Measurements from ENCODE around the gene PARD3B. TPM values are rescaled to one million over a fixed set of nuclear protein-coding genes. Genes with fewer than 3 reads are reported as not detected.

The PARD3B gene
- total RNA-seq, 1 experiment from 2014 or later, result 2.0 TPM

GRCh38 chr2:204913312-204913711, 368.0 kb downstream of the PARD3B start:
- H3K9me2 ChIP-seq (ENCODE audit: insufficient read depth), result no peaks in the 10 kb centered on the region
- no peak overlapping the region for H2AFZ ChIP-seq (ENCODE audit: low read depth, low read length, poor library complexity, severe bottlenecking)
- ATAC-seq, result no peak
- H3K27ac ChIP-seq (ENCODE audit: low read depth, low read length), result no peak overlapping the region
- ChIA-PET CTCF (no interaction called here), POLR2A (no interaction called here), RAD21 (ENCODE audit: low non-redundant PET in 1 of 2, low total read pairs in 2 of 2, uncharacterized antibody in 2 of 2, unreplicated experiment in 2 of 2) (no interaction called here)
- intact Hi-C loops (cut with micrococcal nuclease), result no loop called here
- H4K20me1 ChIP-seq (ENCODE audit: insufficient read depth), result no peaks in the 10 kb centered on the region
- H3K4me1 ChIP-seq (ENCODE audit: control insufficient read depth in 1 of 2, insufficient read depth in 2 of 2, low read length in 2 of 2), result no peaks in the 10 kb centered on the region
- no TSS peak for BruUV-seq (replicated peaks)
- H3K36me3 ChIP-seq (ENCODE audit: control insufficient read depth in 1 of 2, insufficient read depth in 2 of 2, low read length in 2 of 2), result no peaks in the 10 kb centered on the region
- no peak overlapping the region for H3K4me2 ChIP-seq (ENCODE audit: low read length)
- TF ChIP-seq MAX (IDR thresholded peaks at IDR 0.05), result no peak
- TF ChIP-seq JUND (IDR thresholded peaks at IDR 0.05), result no peak
- TF ChIP-seq TCF7L2 (IDR thresholded peaks at IDR 0.05; ENCODE audit: borderline replicate concordance, extremely low read depth, insufficient read depth, insufficient read length), result no peak
- no peak for TF ChIP-seq REST (IDR thresholded peaks at IDR 0.05; ENCODE audit: low read depth)
- TF ChIP-seq EZH2 (IDR thresholded peaks at IDR 0.05), result no peak
- TF ChIP-seq EGR1 (IDR thresholded peaks at IDR 0.05; ENCODE audit: low read depth), result no peak
- no peak for TF ChIP-seq CBX3 (IDR thresholded peaks at IDR 0.05; ENCODE audit: low read depth)
- no peak for TF ChIP-seq POLR2AphosphoS5 (IDR thresholded peaks at IDR 0.05; ENCODE audit: low read depth, low read length)
- no peak for TF ChIP-seq ZNF274 (IDR thresholded peaks at IDR 0.05; ENCODE audit: low read depth, low read length)
- no peak for TF ChIP-seq ATF3 (IDR thresholded peaks at IDR 0.05)
- no peak for TF ChIP-seq CEBPB (IDR thresholded peaks at IDR 0.05; ENCODE audit: low read depth)
- no peak for TF ChIP-seq FOSL1 (IDR thresholded peaks at IDR 0.05; ENCODE audit: low read depth)
- no peak for DNase-seq (ENCODE audit: low read depth, low spot score)
- no peaks in the 10 kb centered on the region for H3K9me3 ChIP-seq (ENCODE audit: control insufficient read depth in 1 of 2, insufficient read depth in 1 of 2, low read depth in 1 of 2, low read length in 2 of 2)
- no peaks in the 10 kb centered on the region for H3K79me2 ChIP-seq (ENCODE audit: insufficient read depth, low read length)
- H3K27me3 ChIP-seq (ENCODE audit: insufficient read depth, low read length), result no peaks in the 10 kb centered on the region
- H3K4me3 ChIP-seq (replicated peaks in 1 of 2; ENCODE audit: low read depth in 1 of 2, low read length in 2 of 2), result no peak overlapping the region
- H3K9ac ChIP-seq (ENCODE audit: low read length), result no peak overlapping the region
